HG03039 (cell line): ENCODE data around the gene CCNA2.

Experiments
- ATAC-seq: cut with Tn5 transposase; IDR thresholded peaks from one replicate; pipeline ENCODE4 v1.9.1; 2021; ENCODE audit warnings: mild to moderate bottlenecking, moderate library complexity; ENCODE audit not compliant: unreplicated experiment

Gene CCNA2

DNA sequence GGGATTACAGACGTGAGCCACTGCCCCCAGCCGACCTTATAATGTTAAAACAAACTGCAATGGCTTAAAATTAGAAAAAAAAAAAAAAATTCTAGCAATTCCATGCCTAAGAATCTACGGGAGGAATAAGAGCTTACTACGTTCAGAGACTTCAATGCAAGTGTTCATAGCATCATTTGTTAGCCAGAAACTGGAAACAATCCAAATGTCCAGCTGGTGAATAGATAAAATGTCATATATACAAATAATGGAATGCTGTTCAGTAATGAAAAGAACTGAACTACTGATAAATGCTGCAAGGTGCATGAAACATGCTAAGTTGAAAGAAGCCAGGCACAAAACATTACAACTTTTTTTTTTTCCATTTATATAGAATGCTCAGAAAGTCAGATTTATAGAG, 17.3 kb downstream of the CCNA2 start:
- ATAC-seq = no peak

- no peak for ATAC-seq
Observed at GRCh38 chr4:121801715-121802075, 22.0 kb downstream of the CCNA2 start.

- ATAC-seq = peak; percentile 77
Observed at GRCh38 chr4:121800961-121801714, 22.5 kb downstream of the CCNA2 start, which contains the start of gene EXOSC9. EXOSC9 (plus strand) TSS chr4:121801323; CDS start chr4:121801425, 102 bp downstream.

DNA sequence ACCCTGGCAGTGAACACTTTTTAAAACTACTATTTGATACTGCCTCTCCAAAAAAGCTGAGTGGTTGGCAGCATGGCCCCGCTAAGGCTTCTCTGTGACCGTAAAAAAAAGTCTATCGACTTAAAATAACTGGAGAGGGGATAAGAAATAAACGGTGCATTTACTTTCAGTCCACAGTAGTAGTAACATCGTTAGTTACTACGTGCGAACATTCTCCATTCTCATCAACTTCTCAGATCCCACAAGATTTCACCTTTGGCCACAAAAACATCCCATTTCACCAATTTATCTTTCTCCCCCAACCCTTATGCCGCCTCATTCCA, 23.1 kb downstream of the CCNA2 start:
- ATAC-seq = peak; percentile 20

GRCh38 chr4:121799867-121800501, 23.7 kb downstream of the CCNA2 start:
- no peak for ATAC-seq

- ATAC-seq = no peak
Observed at GRCh38 chr4:121799208-121799823, 24.4 kb downstream of the CCNA2 start.

DNA sequence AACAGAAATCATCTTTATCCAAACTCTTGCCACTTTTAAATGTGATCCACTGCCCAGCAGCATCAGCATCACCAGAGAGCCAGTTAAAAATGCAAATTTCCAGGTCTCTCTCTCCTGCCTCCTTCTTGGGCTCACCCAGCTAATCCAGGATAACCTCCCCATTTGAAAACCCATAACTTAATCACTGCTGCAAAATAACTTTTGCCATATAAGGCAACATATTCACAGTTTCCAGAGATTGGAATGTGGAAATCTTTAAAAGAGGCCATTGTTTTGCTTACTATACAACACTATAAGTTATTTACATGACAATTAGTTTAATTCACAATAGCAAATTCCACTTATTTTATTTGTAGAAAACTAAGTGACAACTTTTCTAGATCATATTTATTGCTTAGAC, 27.4 kb downstream of the CCNA2 start:
- ATAC-seq = no peak

GRCh38 chr4:121794505-121795188, 29.0 kb downstream of the CCNA2 start:
- no peak for ATAC-seq

DNA sequence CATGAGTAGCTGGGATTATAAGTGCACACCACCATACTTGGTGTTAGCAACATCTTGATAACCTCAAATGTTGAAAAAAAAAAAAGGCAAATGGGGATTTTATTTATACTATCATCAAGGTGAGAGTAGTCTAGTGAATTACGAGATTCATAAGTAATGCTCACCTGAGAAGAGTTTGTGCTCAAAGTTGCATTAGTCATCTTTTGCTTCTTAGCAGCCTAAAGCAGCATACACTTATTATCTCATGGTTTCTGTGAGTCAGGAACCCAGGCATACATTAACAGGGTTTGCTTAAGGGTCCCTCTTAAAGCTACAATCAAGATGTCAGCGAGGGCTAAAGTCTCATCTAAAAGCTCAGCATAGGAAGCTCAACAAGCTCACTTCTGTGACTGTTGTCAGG, 30.7 kb downstream of the CCNA2 start:
- ATAC-seq = no peak

DNA sequence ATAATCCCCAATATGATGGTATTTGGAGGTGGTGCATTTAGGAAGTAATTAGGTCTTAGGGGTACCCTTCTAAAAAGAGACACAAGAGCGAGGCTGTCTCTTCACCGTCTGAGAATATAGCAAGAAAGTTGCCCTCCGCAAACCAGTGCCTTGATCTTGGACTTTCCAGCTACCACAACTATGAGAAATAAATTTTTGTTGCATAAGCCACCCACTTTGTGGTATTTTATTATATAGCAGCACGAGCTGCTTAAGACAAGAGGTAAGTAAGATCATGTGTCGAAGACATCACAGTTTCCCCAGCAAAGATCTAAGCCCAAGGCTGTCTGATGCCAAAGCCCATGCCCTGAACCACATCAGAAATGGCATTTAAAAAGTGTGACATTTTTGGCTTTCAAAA, 32.2 kb downstream of the CCNA2 start:
- ATAC-seq = no peak

- ATAC-seq = no peak
Observed at GRCh38 chr4:121790976-121791375, 32.7 kb downstream of the CCNA2 start.

DNA sequence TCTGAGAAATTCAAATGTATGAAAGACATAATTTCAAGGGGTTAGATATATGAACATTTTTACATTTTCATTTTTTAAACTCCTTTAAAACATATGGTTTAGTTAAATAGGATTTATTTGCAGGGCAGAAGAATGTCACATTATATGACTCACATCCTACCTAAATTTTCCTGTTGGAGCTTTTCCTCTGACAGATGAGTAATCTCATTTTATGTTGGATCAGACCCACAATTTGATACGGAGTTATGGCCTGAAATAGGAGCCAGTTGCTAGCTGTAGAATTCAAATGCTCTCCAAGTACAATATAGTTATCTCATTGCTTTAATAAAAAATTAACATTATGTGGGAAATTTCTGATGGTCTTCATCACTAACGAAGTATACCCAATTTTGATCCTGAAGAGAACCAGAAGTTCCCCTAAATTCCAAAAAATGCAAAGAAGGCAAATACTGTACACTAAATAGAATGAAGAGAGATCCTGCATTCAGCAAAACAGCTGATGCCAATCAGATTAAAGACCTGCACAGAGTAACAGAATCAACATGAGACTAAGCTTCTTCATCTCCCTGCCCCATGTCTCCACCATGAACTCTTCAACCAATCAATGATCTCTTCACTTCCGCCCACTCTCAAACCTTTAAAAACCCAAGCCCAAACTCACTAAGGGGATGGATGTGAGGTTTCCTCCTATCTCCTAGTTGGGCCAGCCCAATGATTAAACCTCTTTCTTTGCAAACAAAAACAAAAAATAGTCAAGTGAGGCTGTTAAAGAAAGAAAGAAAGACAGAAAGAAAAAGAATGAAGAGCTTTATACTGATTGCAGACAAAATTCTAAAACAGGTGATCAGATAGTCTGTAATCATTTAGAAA, 33.5 kb downstream of the CCNA2 start:
- no peak for ATAC-seq

- no peak for ATAC-seq
Observed at GRCh38 chr4:121789455-121789854, 34.2 kb downstream of the CCNA2 start.

- ATAC-seq = peak; percentile 92
Observed at GRCh38 chr4:121788896-121789295, 34.8 kb downstream of the CCNA2 start.

GRCh38 chr4:121786221-121786620, 37.5 kb downstream of the CCNA2 start:
- ATAC-seq = no peak

DNA sequence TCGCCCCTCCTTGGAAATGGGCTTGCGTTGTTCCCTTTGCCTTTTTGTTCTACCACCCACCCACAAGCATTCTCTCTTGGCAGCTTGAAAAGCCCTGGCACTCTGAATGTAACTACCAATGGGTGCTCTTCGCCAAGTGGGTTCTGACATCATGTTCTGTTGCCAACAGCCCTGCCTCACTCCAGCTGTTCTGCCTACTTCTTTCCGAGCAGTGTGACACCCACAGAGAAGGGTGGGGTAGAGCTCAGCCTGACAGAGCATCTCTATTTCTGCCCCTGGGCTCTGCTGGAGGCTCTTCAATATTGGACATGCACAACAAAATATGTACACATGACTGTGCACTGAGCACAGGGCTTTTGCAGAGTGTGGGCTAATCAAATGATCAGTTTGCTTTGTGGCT, 38.2 kb downstream of the CCNA2 start:
- ATAC-seq = no peak

DNA sequence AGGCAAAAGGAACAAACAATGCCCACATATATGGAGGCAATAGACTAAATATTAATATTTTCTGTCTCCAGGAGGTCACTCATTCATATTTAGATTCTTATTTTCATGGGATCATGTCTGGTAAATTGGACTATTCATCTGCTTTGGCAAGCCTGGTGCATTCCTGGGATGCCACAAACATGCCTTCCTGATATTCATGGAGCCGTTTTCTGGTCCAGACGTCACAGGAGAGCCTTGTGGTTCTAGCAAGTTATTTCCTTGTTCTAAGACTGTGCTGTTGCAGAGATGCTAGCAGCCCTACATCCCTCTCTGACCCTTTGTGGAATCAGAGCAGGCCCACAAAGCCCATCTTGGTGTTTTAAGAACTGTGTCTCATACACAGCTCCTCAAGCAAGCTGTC, 38.7 kb downstream of the CCNA2 start:
- no peak for ATAC-seq

GRCh38 chr4:121784401-121784800, 39.3 kb downstream of the CCNA2 start:
- ATAC-seq = no peak

GRCh38 chr4:121783210-121783609, 40.5 kb downstream of the CCNA2 start:
- ATAC-seq = no peak

GRCh38 chr4:121778991-121779628, 44.6 kb downstream of the CCNA2 start:
- no peak for ATAC-seq
